Panc1 (cell line): ENCODE results near the gene ZFC3H1. TPM values are rescaled to one million over a fixed set of nuclear protein-coding genes. Genes with fewer than 3 reads are reported as not detected.

ENCODE experiments used
- ATAC-seq: fragments of 200-7000 bp; cut with Tn5 transposase; 2 replicates; pipeline ENCODE4 v1.9.1; 2020; ENCODE audit warnings: mild to moderate bottlenecking, moderate library complexity
- BruUV-seq: library from RNA; stranded (reverse); fragments of 400-500 nt; replicated peaks from 2 replicates; lab custom pipeline; 2021; lab: Mats Ljungman, UMichigan
- CTCF ChIA-PET: fragments of 300-600 bp; sonication (Branson Sonifier 250); formaldehyde crosslinking; loops from one replicate; lab custom pipeline; 2022; ENCODE audit warnings: antibody characterized with exemption; lab: Charles Lee
- POLR2A ChIA-PET: fragments of 300-600 bp; sonication (Branson Sonifier 250); formaldehyde crosslinking; loops from one replicate; lab custom pipeline; 2022; ENCODE audit warnings: antibody characterized with exemption; lab: Charles Lee
- DNase-seq: peaks from one replicate; pipeline ENCODE4 v3.0.0-alpha.2; 2010; ENCODE audit warnings: low read depth, low spot score
- H3K27ac ChIP-seq: 2 replicates; pipeline ENCODE4 v1.5.1; 2011; ENCODE audit warnings: mild to moderate bottlenecking, low read length, inconsistent platforms
- H3K27me3 ChIP-seq: fragments of 200-500 bp; sonication (Bioruptor generic); 2 replicates; pipeline ENCODE4 v1.6.0; 2014; ENCODE audit warnings: low read length, inconsistent platforms; ENCODE audit not compliant: control insufficient read depth, insufficient read depth
- H3K36me3 ChIP-seq: fragments of 200-500 bp; sonication (Bioruptor generic); 2 replicates; pipeline ENCODE4 v1.5.1; 2014; ENCODE audit warnings: inconsistent platforms, mild to moderate bottlenecking, low read length, moderate library complexity; ENCODE audit not compliant: control insufficient read depth, insufficient read depth
- H3K4me1 ChIP-seq: 2 replicates; pipeline ENCODE4 v1.5.1; 2011; ENCODE audit warnings: inconsistent platforms, mild to moderate bottlenecking, low read length, moderate library complexity; ENCODE audit not compliant: control insufficient read depth, insufficient read depth
- H3K4me3 ChIP-seq, 2 experiments: 2 replicates each; pipeline ENCODE4 v1.5.1; 2011 to 2012; ENCODE audit warnings: low read depth in 2 of 2, low read length in 2 of 2, mild to moderate bottlenecking in 2 of 2, inconsistent platforms in 1 of 2, moderate library complexity in 1 of 2
- H3K9me3 ChIP-seq: fragments of 200-500 bp; sonication (Bioruptor generic); 2 replicates; pipeline ENCODE4 v1.5.1; 2014; ENCODE audit warnings: low read depth, mild to moderate bottlenecking, inconsistent platforms, low read length, moderate library complexity; ENCODE audit not compliant: control insufficient read depth, insufficient read depth
- CTCF ChIP-seq: fragments of 450-650 bp; IDR thresholded peaks from 2 replicates; pipeline ENCODE4 v1.5.1; 2017; ENCODE audit warnings: mild to moderate bottlenecking
- POLR2AphosphoS5 ChIP-seq: IDR thresholded peaks from 2 replicates; pipeline ENCODE4 v1.6.1; 2012; ENCODE audit warnings: mild to moderate bottlenecking, low read depth, low read length, moderate library complexity
- SIN3A ChIP-seq: IDR thresholded peaks from 2 replicates; pipeline ENCODE4 v1.6.1; 2012; ENCODE audit warnings: low read depth, mild to moderate bottlenecking, low read length, moderate library complexity, borderline replicate concordance; ENCODE audit not compliant: insufficient read depth
- TCF7L2 ChIP-seq: IDR thresholded peaks from 2 replicates; pipeline ENCODE4 v1.6.1; 2011; ENCODE audit warnings: mild to moderate bottlenecking, low read depth, low read length, inconsistent platforms
- in situ Hi-C: cut with HindIII; loops from 2 replicates; pipeline ENCODE4 v1.10.0; 2016; ENCODE audit warnings: low sequenced_read_pairs, low pct_unique_long_range_greater_than_20kb
- intact Hi-C: fragments of 100-400 bp; cut with micrococcal nuclease; formaldehyde crosslinking; loops from one replicate; pipeline ENCODE4 v1.10.0; 2022; ENCODE audit not compliant: unreplicated experiment
- total RNA-seq: library from RNA; stranded (reverse); gene quantifications from one replicate; pipeline ENCODE4 v1.2.1, GENCODE V29; 2021; ENCODE audit not compliant: unreplicated experiment
- TF ChIP-seq, protein P1 (sequence below), 2 experiments: IDR thresholded peaks; 2 replicates each; pipeline ENCODE4 v1.6.1; 2011 to 2012; ENCODE audit warnings: low read depth in 2 of 2, control low read depth in 1 of 2, low read length in 1 of 2, mild to moderate bottlenecking in 1 of 2, moderate library complexity in 1 of 2; ENCODE audit not compliant: insufficient read depth in 1 of 2

Gene ZFC3H1
- total RNA-seq, 1 experiment from 2014 or later = 38.2 TPM

DNA sequence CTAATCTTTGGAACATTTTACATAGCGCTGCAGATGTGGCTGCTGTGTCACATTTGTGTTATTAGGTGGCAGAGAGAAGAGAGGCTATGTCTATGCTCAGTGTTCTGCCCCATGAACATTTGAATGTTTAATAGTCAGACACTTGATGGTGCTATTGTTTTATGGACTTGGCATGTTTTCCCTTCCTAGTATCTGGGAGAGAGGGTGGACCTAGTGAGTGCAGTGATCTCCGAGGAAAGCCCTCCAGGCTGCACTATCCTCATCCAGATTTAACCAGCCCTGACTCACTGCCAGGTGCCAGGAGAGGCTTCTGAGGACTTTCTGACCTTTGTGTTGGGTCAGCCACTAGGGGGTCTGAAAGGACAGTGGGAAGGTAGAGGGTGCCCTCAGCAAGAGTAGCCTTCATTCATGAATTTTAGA lies 24.3 kb downstream of the ZFC3H1 start:
- ChIA-PET POLR2A (no interaction called here), CTCF (no interaction called here)
- H3K4me3 ChIP-seq = no peak overlapping the region
- peak; percentile 74 for ATAC-seq
- intact Hi-C loops = loop anchor here (5.0 kb wide), 2 partner anchors 108 to 222 kb away; no protein-coding TSS in a partner anchor
- BruUV-seq = no TSS peak
- H3K27ac ChIP-seq = no peak overlapping the region
- DNase-seq = no peak
- H3K4me1 ChIP-seq = no peaks in the 10 kb centered on the region; the same call in 1 of the 2 replicates
- in situ Hi-C loops = no loop called here
- H3K36me3 ChIP-seq = peaks cover 64% of the 10 kb centered on the region
- no peaks in the 10 kb centered on the region for H3K27me3 ChIP-seq
- no peaks in the 10 kb centered on the region for H3K9me3 ChIP-seq
- TF ChIP-seq POLR2AphosphoS5 (no peak), CTCF (peak; percentile 49)

GRCh38 chr12:71638499-71638898 lies 25.1 kb downstream of the ZFC3H1 start:
- H3K27me3 ChIP-seq = no peaks in the 10 kb centered on the region
- POLR2A ChIA-PET = no interaction called here
- TF ChIP-seq TCF7L2 (no peak), SIN3A (no peak), POLR2AphosphoS5 (no peak), CTCF (no peak)
- TF ChIP-seq, protein P1, sequence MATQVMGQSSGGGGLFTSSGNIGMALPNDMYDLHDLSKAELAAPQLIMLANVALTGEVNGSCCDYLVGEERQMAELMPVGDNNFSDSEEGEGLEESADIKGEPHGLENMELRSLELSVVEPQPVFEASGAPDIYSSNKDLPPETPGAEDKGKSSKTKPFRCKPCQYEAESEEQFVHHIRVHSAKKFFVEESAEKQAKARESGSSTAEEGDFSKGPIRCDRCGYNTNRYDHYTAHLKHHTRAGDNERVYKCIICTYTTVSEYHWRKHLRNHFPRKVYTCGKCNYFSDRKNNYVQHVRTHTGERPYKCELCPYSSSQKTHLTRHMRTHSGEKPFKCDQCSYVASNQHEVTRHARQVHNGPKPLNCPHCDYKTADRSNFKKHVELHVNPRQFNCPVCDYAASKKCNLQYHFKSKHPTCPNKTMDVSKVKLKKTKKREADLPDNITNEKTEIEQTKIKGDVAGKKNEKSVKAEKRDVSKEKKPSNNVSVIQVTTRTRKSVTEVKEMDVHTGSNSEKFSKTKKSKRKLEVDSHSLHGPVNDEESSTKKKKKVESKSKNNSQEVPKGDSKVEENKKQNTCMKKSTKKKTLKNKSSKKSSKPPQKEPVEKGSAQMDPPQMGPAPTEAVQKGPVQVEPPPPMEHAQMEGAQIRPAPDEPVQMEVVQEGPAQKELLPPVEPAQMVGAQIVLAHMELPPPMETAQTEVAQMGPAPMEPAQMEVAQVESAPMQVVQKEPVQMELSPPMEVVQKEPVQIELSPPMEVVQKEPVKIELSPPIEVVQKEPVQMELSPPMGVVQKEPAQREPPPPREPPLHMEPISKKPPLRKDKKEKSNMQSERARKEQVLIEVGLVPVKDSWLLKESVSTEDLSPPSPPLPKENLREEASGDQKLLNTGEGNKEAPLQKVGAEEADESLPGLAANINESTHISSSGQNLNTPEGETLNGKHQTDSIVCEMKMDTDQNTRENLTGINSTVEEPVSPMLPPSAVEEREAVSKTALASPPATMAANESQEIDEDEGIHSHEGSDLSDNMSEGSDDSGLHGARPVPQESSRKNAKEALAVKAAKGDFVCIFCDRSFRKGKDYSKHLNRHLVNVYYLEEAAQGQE (IDR thresholded peaks at IDR 0.05; ENCODE audit: insufficient read depth in 1 of 2, low read depth in 2 of 2, low read length in 1 of 2) = no peak
- CTCF ChIA-PET = no interaction called here
- BruUV-seq = no TSS peak
- no peaks in the 10 kb centered on the region for H3K9me3 ChIP-seq
- H3K27ac ChIP-seq = no peak overlapping the region
- peaks cover 63% of the 10 kb centered on the region for H3K36me3 ChIP-seq
- in situ Hi-C loops (no loop called here), intact Hi-C loops (loop anchor here (5.0 kb wide), 2 partner anchors 109 to 221 kb away; no protein-coding TSS in a partner anchor)
- no peak for ATAC-seq
- H3K4me3 ChIP-seq = no peak overlapping the region
- no peak for DNase-seq
- H3K4me1 ChIP-seq = no peaks in the 10 kb centered on the region; the same call in 1 of the 2 replicates
